Fibroblast of gingiva (primary cell): Measurements from ENCODE around the gene MOV10L1.
"Not testable (repeated sequence)": the region's sequence is repeated elsewhere in the genome, so short reads cannot be mapped to it uniquely, and the experiment has no call there.

Experiments used
- DNase-seq: peaks from one replicate; pipeline ENCODE4 v3.0.0-alpha.2; 2011; ENCODE audit warnings: low read depth

The MOV10L1 gene

GRCh38 chr22:50105208-50106100, 15.6 kb downstream of the MOV10L1 start:
- DNase-seq = no peak

GRCh38 chr22:50107529-50107928, 17.7 kb downstream of the MOV10L1 start:
- no peak for DNase-seq

GRCh38 chr22:50111056-50111455, 21.2 kb downstream of the MOV10L1 start:
- no peak for DNase-seq

GRCh38 chr22:50112151-50113118, 22.6 kb downstream of the MOV10L1 start:
- DNase-seq = no peak

GRCh38 chr22:50114221-50115021, 24.6 kb downstream of the MOV10L1 start:
- peak; percentile 60 for DNase-seq

- DNase-seq = no peak
Observed at GRCh38 chr22:50115693-50116092, 25.9 kb downstream of the MOV10L1 start.

- DNase-seq = no peak
Observed at GRCh38 chr22:50117168-50117762, 27.5 kb downstream of the MOV10L1 start.

- no peak for DNase-seq
Observed at GRCh38 chr22:50118129-50118528, 28.3 kb downstream of the MOV10L1 start.

GRCh38 chr22:50118557-50119168, 28.9 kb downstream of the MOV10L1 start:
- DNase-seq = peak; percentile 19

GRCh38 chr22:50119169-50119767, 29.5 kb downstream of the MOV10L1 start:
- no peak for DNase-seq

GRCh38 chr22:50119768-50120251, 30.0 kb downstream of the MOV10L1 start:
- no peak for DNase-seq

GRCh38 chr22:50121202-50121740, 31.5 kb downstream of the MOV10L1 start:
- DNase-seq = no peak

- DNase-seq = no peak
Observed at GRCh38 chr22:50123119-50123518, 33.3 kb downstream of the MOV10L1 start.

- DNase-seq = no peak
Observed at GRCh38 chr22:50125029-50125428, 35.2 kb downstream of the MOV10L1 start.

GRCh38 chr22:50129121-50129736, 39.4 kb downstream of the MOV10L1 start:
- DNase-seq = no peak

GRCh38 chr22:50131894-50132293, 42.1 kb downstream of the MOV10L1 start:
- DNase-seq = no peak

GRCh38 chr22:50134481-50134880, 44.7 kb downstream of the MOV10L1 start:
- no peak for DNase-seq

GRCh38 chr22:50136581-50137015, 46.8 kb downstream of the MOV10L1 start:
- no peak for DNase-seq

GRCh38 chr22:50137277-50137676, 47.5 kb downstream of the MOV10L1 start:
- not testable (repeated sequence) for DNase-seq

- DNase-seq = no peak
Observed at GRCh38 chr22:50138041-50138440, 48.2 kb downstream of the MOV10L1 start.
